Gastrocnemius medialis (tissue), 4 donors: Measurements from ENCODE around the gene HACD3. TPM values are rescaled to one million over a fixed set of nuclear protein-coding genes. Genes with fewer than 3 reads are reported as not detected.

Source experiments
- ATAC-seq, 2 donors: fragments of 150-250 bp; one replicate each; pipeline ENCODE4 v1.9.1; 2016
- DNase-seq, 2 donors: peaks; one replicate each; pipeline ENCODE4 v3.0.0-alpha.2; 2019
- H3K27ac ChIP-seq, 4 donors: fragments of 200-600 bp; sonication (generic); 1 replicate in 1 of 4; 2 replicates in 3 of 4; pipeline ENCODE4 v1.5.1; 2016 to 2018; ENCODE audit warnings: mild to moderate bottlenecking in 2 of 4, moderate library complexity in 1 of 4
- H3K27me3 ChIP-seq, 3 donors: fragments of 200-600 bp; sonication (generic) in 2 of 3; 1 replicate in 1 of 3; 2 replicates in 2 of 3; pipeline versions ENCODE4 v1.5.1 to v1.6.0; 2016 to 2019; ENCODE audit warnings: mild to moderate bottlenecking in 1 of 3, moderate library complexity in 1 of 3
- H3K36me3 ChIP-seq, 2 donors: fragments of 200-600 bp; sonication (generic) in 1 of 2; one replicate each; pipeline ENCODE4 v1.5.1; 2017 to 2018
- H3K4me1 ChIP-seq, 2 donors: fragments of 200-600 bp; sonication (generic) in 1 of 2; one replicate each; pipeline ENCODE4 v1.5.1; 2016 to 2017; ENCODE audit warnings: mild to moderate bottlenecking in 2 of 2
- H3K4me3 ChIP-seq, 4 donors: fragments of 200-600 bp; sonication (generic) in 3 of 4; 1 replicate in 1 of 4; 2 replicates in 3 of 4; pipeline ENCODE4 v1.5.1; 2016 to 2019; ENCODE audit warnings: mild to moderate bottlenecking in 2 of 4
- H3K9me3 ChIP-seq, 3 donors: fragments of 200-600 bp; sonication (generic) in 2 of 3; 1 replicate in 1 of 3; 2 replicates in 2 of 3; pipeline ENCODE4 v1.5.1; 2016 to 2019
- POLR2A ChIP-seq, 2 donors: fragments of 450-650 bp; IDR thresholded peaks; one replicate each; pipeline ENCODE4 v1.6.1; 2017; ENCODE audit warnings: antibody characterized with exemption in 2 of 2, mild to moderate bottlenecking in 2 of 2, moderate library complexity in 2 of 2
- in situ Hi-C, 4 donors: fragments of 200-750 bp; cut with MboI; loops; one replicate each; pipeline versions ENCODE4 v1.15.0 to v1.8.0; 2017; ENCODE audit warnings: low sequenced_read_pairs in 4 of 4
- intact Hi-C: fragments of 100-400 bp; cut with DNase I; formaldehyde crosslinking; loops from one replicate; pipeline ENCODE4 v1.15.1; 2023; ENCODE audit warnings: low total_unique reads
- total RNA-seq, 4 donors: library from RNA; depleted of rRNA; stranded (reverse); fragments of >200 nt; gene quantifications; one replicate each; pipeline versions ENCODE4 v1.1.0 to v1.2.3, GENCODE V29; 2016
- TF ChIP-seq, protein P1 (sequence below), 5 experiments: fragments of 450-650 bp in 3 of 5; fragments of 200-600 bp in 2 of 5; sonication (generic) in 2 of 5; IDR thresholded peaks in 4 of 5; conservative IDR thresholded peaks in 1 of 5; 1 replicate in 4 of 5; 2 replicates in 1 of 5; pipeline ENCODE4 v1.5.1; 2016 to 2019; ENCODE audit warnings: antibody characterized with exemption in 5 of 5, mild to moderate bottlenecking in 3 of 5, moderate library complexity in 3 of 5

The HACD3 gene
- total RNA-seq, 4 donors from 2014 or later, result 4.5 to 9.5 (median 6.5) TPM

DNA sequence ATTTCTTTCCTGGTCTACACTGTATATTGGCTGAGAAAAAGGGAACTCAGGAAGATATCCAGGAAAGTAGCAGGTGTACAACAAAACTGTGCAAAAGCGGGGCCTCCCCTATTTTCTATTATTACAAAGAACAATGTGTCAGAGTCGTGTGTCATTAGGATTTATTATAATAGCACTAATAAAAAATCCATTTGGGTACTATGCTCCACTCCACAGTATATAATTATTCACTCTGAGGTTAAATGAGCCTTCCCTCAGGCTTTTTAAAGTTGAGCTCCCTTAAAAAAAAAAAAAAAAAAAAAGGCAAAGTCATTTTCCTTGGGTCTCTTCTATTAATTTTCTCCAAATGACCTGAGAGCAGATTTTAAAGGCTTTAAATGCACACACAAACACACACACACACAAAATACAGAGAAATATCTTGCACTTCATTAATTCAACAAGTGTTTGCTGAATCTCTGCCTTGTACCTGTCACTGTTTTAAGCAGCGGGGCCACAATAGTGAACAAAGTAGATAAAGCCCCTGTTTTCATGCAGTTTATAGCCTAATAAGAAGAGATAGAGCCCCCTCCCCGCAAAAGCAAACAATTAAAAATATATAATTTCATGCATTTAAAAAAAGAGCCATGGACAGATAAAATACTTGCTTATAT lies 11.5 kb upstream of the HACD3 start:
- no peak overlapping the region for H3K4me3 ChIP-seq
- H3K27ac ChIP-seq, result peak overlapping the region in 1 of 4 donors; percentile 96
- no peaks in the 10 kb centered on the region for H3K27me3 ChIP-seq
- peaks cover 0 to 3% of the 10 kb centered on the region in 2 donors for H3K36me3 ChIP-seq
- no peak for TF ChIP-seq POLR2A (IDR thresholded peaks at IDR 0.05)
- TF ChIP-seq, protein P1, sequence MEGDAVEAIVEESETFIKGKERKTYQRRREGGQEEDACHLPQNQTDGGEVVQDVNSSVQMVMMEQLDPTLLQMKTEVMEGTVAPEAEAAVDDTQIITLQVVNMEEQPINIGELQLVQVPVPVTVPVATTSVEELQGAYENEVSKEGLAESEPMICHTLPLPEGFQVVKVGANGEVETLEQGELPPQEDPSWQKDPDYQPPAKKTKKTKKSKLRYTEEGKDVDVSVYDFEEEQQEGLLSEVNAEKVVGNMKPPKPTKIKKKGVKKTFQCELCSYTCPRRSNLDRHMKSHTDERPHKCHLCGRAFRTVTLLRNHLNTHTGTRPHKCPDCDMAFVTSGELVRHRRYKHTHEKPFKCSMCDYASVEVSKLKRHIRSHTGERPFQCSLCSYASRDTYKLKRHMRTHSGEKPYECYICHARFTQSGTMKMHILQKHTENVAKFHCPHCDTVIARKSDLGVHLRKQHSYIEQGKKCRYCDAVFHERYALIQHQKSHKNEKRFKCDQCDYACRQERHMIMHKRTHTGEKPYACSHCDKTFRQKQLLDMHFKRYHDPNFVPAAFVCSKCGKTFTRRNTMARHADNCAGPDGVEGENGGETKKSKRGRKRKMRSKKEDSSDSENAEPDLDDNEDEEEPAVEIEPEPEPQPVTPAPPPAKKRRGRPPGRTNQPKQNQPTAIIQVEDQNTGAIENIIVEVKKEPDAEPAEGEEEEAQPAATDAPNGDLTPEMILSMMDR (IDR thresholded peaks at IDR 0.05 in 4 of 5, conservative IDR thresholded peaks at IDR 0.05 in 1 of 5), result no peak
- no peaks in the 10 kb centered on the region for H3K9me3 ChIP-seq
- in situ Hi-C loops (no loop called here), intact Hi-C loops (no loop called here)
- ATAC-seq (no peak), DNase-seq (no peak)
- H3K4me1 ChIP-seq, result peaks cover 23 to 27% of the 10 kb centered on the region in 2 donors

DNA sequence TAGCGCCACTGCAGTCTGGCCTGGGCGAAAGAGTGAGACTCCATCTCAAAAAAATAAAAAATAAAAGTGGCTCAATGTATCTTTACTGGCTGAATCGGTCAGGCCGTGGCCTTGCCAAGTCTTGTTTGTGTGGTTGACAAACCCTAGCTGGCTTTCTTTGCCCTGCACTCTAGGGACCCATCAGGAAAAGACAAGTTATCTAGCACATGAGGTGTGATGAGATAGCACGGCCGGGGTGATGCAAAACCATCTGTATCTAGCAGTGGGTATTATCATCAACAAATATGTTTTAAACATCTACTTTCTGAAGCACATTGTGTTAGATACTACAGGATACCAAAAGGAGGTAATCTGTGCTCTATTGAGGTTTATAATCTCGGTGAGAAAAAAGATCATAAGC lies 8.9 kb upstream of the HACD3 start:
- TF ChIP-seq POLR2A (IDR thresholded peaks at IDR 0.05), result no peak
- TF ChIP-seq, protein P1 (IDR thresholded peaks at IDR 0.05 in 4 of 5, conservative IDR thresholded peaks at IDR 0.05 in 1 of 5), result no peak
- Histone ChIP-seq H3K27ac (no peak overlapping the region), H3K36me3 (no peaks in the 10 kb centered on the region), H3K4me1 (peaks cover 7 to 9% of the 10 kb centered on the region in 2 donors), H3K9me3 (no peaks in the 10 kb centered on the region), H3K4me3 (no peak overlapping the region), H3K27me3 (no peaks in the 10 kb centered on the region)
- DNase-seq (no peak), ATAC-seq (no peak)
- intact Hi-C loops (no loop called here), in situ Hi-C loops (no loop called here)

DNA sequence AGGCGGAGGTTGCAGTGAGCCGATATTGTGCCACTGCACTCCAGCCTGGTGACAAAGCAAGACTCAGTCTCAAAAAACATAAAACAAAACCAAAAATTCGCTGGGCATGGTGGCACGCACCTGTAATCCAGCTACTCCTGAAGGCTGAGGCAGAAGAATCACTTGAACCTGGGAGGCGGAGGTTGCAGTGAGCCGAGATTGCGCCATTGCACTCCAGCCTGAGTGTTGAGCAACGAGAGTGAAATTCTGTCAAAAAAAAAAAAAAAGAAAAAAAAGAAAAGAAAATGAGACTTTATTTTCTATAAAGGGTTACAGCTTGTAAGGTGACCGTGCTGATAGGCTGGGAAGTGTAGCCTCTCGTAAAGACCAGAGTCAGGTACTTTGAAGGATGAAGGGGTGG lies 6.0 kb upstream of the HACD3 start:
- ATAC-seq, result no peak

GRCh38 chr15:65525622-65526021 lies 4.6 kb upstream of the HACD3 start:
- Histone ChIP-seq H3K36me3 (no peaks in the 10 kb centered on the region), H3K27ac (no peak overlapping the region), H3K9me3 (no peaks in the 10 kb centered on the region), H3K27me3 (no peaks in the 10 kb centered on the region), H3K4me3 (no peak overlapping the region), H3K4me1 (no peaks in the 10 kb centered on the region)
- intact Hi-C loops (no loop called here), in situ Hi-C loops (no loop called here)
- ATAC-seq (no peak), DNase-seq (no peak)
- TF ChIP-seq POLR2A (IDR thresholded peaks at IDR 0.05), result no peak
- TF ChIP-seq, protein P1 (IDR thresholded peaks at IDR 0.05 in 4 of 5, conservative IDR thresholded peaks at IDR 0.05 in 1 of 5), result no peak

More for the DNA sequence above, 6.0 kb upstream of the HACD3 start:
- no peaks in the 10 kb centered on the region for H3K4me1 ChIP-seq
- no peaks in the 10 kb centered on the region for H3K27me3 ChIP-seq
- no peak overlapping the region for H3K27ac ChIP-seq
- H3K36me3 ChIP-seq, result no peaks in the 10 kb centered on the region
- intact Hi-C loops (no loop called here), in situ Hi-C loops (no loop called here)
- no peak overlapping the region for H3K4me3 ChIP-seq
- no peak for DNase-seq
- no peaks in the 10 kb centered on the region for H3K9me3 ChIP-seq
- no peak for TF ChIP-seq POLR2A (IDR thresholded peaks at IDR 0.05)

DNA sequence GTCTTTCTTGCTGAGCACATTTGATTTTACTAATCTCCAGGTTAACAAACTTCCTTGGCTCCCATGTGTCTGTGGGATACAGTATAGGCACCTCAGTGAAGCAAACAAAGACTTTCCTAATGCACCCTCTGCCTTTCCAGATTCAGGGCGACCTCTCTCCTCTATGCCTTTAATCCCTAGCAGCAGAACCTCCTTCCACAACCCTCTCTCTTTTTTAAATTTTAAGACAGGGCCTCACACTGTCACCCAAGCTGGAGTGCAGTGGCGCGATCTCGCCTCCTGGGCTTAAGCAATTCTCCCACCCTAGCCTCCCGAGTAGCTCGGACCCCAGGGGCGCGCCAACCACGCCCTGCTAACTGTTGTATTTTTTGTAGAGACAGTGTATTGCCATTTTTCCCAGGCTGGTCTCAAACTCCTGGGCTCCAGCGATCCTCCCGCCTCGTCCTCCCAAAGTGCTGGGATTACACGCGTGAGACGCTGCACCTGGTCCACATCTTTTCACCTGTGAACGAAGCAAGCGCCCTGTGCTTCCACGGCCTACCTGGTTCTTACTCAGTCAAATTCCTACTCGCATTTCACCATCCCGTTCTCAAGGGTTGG lies 1.7 kb upstream of the HACD3 start:
- no peak overlapping the region for H3K4me3 ChIP-seq
- no peak for TF ChIP-seq POLR2A (IDR thresholded peaks at IDR 0.05)
- TF ChIP-seq, protein P1 (IDR thresholded peaks at IDR 0.05 in 4 of 5, conservative IDR thresholded peaks at IDR 0.05 in 1 of 5), result no peak
- no peak for ATAC-seq
- peaks cover 18 to 20% of the 10 kb centered on the region in 2 donors for H3K4me1 ChIP-seq
- in situ Hi-C loops (no loop called here), intact Hi-C loops (no loop called here)
- no peaks in the 10 kb centered on the region for H3K9me3 ChIP-seq
- H3K27me3 ChIP-seq, result no peaks in the 10 kb centered on the region
- no peaks in the 10 kb centered on the region for H3K36me3 ChIP-seq
- no peak overlapping the region for H3K27ac ChIP-seq
- DNase-seq, result no peak
